Erythroblast (primary cell): Measurements from ENCODE around the gene MS4A7.

ENCODE experiments used
- GATA1 ChIP-seq: IDR thresholded peaks from 2 replicates; pipeline ENCODE4 v1.6.1; 2011; ENCODE audit warnings: low read depth, mild to moderate bottlenecking, control low read depth, low read length, moderate library complexity
- POLR2A ChIP-seq: IDR thresholded peaks from 2 replicates; pipeline ENCODE4 v1.6.1; 2011; ENCODE audit warnings: mild to moderate bottlenecking, low read length

DNA sequence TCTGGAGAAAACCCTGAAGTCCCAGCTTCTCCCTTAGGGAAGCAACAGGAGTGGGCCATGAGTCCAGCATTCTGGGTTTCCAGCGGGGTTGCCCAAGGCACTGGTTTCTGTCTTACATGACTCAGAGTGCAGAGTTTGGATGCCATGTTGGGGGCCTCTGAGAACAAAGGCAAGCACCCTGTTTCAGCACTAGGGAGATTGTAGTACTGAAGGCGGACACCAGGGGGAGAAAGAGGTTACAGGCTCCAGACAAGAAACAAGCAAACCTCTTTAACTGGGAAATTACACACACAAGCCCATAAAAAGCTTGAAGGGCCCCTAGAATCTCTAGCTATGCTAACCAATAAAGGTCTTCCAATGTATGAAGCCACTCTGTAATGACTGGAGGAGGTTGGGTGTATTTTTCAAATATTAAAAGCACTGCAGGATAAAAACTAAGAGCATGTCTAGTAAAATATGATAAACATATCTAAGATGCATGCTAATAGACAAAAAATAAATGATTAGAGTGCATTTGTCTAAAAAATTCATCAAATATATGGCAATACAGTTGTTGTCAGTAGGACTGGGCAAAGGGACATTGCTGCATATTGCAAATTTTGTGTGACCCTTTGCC is 44.2 kb upstream of the MS4A7 start:
- TF ChIP-seq POLR2A (no peak), GATA1 (no peak)
